Skin epidermis (tissue), 12 donors: Measurements from ENCODE around the gene LHX3.

ENCODE experiments used
- H3K27ac ChIP-seq, 21 experiments: fragments of 200-600 bp; sonication (generic) in 11 of 21; one replicate each; pipeline ENCODE4 v1.5.0; 2020; ENCODE audit warnings: mild to moderate bottlenecking in 3 of 21, inconsistent platforms in 2 of 21, moderate library complexity in 2 of 21
- H3K4me3 ChIP-seq, 7 experiments: fragments of 200-600 bp; sonication (generic) in 2 of 7; one replicate each; pipeline ENCODE4 v1.5.0; 2020; ENCODE audit warnings: inconsistent platforms in 2 of 7, mild to moderate bottlenecking in 2 of 7, moderate library complexity in 1 of 7

The LHX3 gene

GRCh38 chr9:136147890-136148714 lies 56.8 kb downstream of the LHX3 start:
- H3K27ac ChIP-seq: no peak overlapping the region
- H3K4me3 ChIP-seq: no peak overlapping the region

GRCh38 chr9:136147038-136147889 lies 57.7 kb downstream of the LHX3 start:
- H3K4me3 ChIP-seq: no peak overlapping the region
- H3K27ac ChIP-seq: no peak overlapping the region
